SK-N-MC (cell line): ENCODE data around the gene AQP2.

Source experiments
- EZH2 ChIP-seq: fragments of 200-600 bp; sonication (generic); IDR thresholded peaks from one replicate; pipeline ENCODE4 v1.6.1; 2017; ENCODE audit warnings: antibody characterized with exemption
- POLR2AphosphoS5 ChIP-seq: IDR thresholded peaks from 2 replicates; pipeline ENCODE4 v1.6.1; 2012; ENCODE audit warnings: mild to moderate bottlenecking, low read depth, low read length, borderline replicate concordance

DNA sequence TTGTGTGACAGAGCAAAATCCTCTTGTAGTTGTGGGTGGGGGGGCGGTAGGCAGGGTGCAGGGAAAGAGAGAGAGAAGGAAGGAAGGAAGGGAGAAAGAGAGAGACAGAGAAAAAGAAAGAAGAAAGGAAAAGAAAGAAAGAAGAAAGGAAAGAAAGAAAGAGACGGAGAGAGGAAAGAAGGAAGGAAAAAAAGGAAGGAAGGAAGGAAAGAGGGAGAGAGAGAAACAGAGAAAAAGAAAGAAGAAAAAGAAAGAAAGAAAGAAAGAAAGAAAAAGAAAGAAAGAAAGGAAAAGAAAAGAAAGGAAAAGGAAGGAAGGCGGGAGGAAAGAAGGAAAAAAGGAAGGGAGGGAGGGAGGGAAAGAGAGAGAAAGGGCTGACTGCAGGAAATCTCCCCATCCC is 29.2 kb upstream of the AQP2 start:
- TF ChIP-seq POLR2AphosphoS5 (no peak), EZH2 (no peak)
